ENCODE data around the gene BMP8B. TPM values are rescaled to one million over a fixed set of nuclear protein-coding genes. Genes with fewer than 3 reads are reported as not detected.
A peak's percentile ranks its signal among the peaks of the same experiment; 100 is the strongest.

The BMP8B gene
- total RNA-seq, 2 experiments from 2014 or later, result 0.21 to 0.28 TPM

GRCh38 chr1:39729030-39729429, 59.6 kb downstream of the BMP8B start:
- Mint-ChIP-seq H3K27ac (no peak overlapping the region), H3K27me3 (peaks cover 71% of the 10 kb centered on the region), H3K4me3 (no peak overlapping the region), H3K4me1 (peaks cover 8% of the 10 kb centered on the region), H3K9me3 (ENCODE audit: low read depth) (no peaks in the 10 kb centered on the region), H3K36me3 (ENCODE audit: low read depth) (no peaks in the 10 kb centered on the region)
- intact Hi-C loops (cut with DNase I, micrococcal nuclease), result loop anchor here in 1 of 2 experiments (10.0 kb wide), 1 partner anchor 624 kb away; no protein-coding TSS in a partner anchor
- DNase-seq (no peak), ATAC-seq (no peak)
- POLR2A ChIA-PET, result interaction anchor here (0.6 kb wide), 1 partner anchor 43 kb away, joined by 3 read pairs; no protein-coding TSS in a partner anchor
- CTCF ChIA-PET, result interaction anchor here (0.6 to 1.3 kb wide), 5 partner anchors 9 to 123 kb away, joined by 3 to 4 read pairs (median 4); no protein-coding TSS in a partner anchor

GRCh38 chr1:39727932-39728317, 60.7 kb downstream of the BMP8B start:
- Mint-ChIP-seq H3K9me3 (ENCODE audit: low read depth) (no peaks in the 10 kb centered on the region), H3K27ac (no peak overlapping the region), H3K4me3 (no peak overlapping the region), H3K4me1 (peaks cover 5% of the 10 kb centered on the region), H3K27me3 (peaks cover 66% of the 10 kb centered on the region), H3K36me3 (ENCODE audit: low read depth) (no peaks in the 10 kb centered on the region)
- intact Hi-C loops (cut with DNase I, micrococcal nuclease), result loop anchor here in 1 of 2 experiments (10.0 kb wide), 1 partner anchor 623 kb away; no protein-coding TSS in a partner anchor
- no peak for ATAC-seq
- CTCF ChIA-PET, result interaction anchor here (0.6 to 1.8 kb wide), 2 partner anchors 75 to 122 kb away, joined by 3 to 4 read pairs; no protein-coding TSS in a partner anchor
- DNase-seq, result no peak
- POLR2A ChIA-PET, result no interaction called here

DNA sequence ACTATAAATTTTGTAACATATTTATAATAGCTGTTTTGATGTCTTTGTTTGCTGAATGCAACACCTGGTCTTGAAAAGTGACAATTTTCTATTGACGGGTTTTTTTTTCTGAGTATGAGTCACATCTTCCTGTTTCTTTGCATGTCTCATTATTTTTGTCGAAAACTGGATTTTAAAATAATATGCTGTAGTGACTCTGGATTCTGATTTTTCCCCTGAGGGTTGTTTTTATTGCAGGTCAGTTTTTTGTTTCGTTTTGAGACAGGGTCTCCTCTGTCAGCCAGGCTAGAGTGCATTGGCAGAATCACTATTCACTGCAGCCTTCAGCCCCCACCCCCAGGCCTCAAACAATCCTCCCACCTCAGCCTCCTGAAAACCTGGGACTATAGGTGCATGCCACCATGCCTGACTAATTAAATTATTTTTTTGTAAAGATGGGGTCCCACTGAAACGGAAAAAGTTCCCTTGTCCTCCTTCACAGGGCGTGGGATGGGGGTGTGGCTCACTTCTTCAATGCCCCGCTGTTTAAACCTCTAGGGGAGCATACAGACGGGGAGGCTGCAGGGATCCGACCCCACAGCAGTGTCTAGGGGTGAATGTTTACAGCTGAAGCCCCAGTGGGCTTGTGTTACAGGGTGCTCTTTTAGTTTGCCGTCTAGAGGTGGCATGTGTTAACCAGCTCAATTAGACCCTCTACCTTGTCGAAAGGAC, 61.3 kb downstream of the BMP8B start:
- Mint-ChIP-seq H3K36me3 (ENCODE audit: low read depth) (no peaks in the 10 kb centered on the region), H3K27me3 (peaks cover 63% of the 10 kb centered on the region), H3K9me3 (ENCODE audit: low read depth) (no peaks in the 10 kb centered on the region), H3K4me3 (no peak overlapping the region), H3K4me1 (peaks cover 5% of the 10 kb centered on the region), H3K27ac (no peak overlapping the region)
- intact Hi-C loops (cut with DNase I, micrococcal nuclease), result loop anchor here in 1 of 2 experiments (10.0 kb wide), 1 partner anchor 623 kb away; no protein-coding TSS in a partner anchor
- ChIA-PET CTCF (interaction anchor here (0.6 to 1.8 kb wide), 2 partner anchors 121 to 177 kb away, joined by 4 read pairs; no protein-coding TSS in a partner anchor), POLR2A (interaction anchor here (0.6 kb wide), 1 partner anchor 302 kb away, joined by 5 read pairs; no protein-coding TSS in a partner anchor)
- ATAC-seq (peak; percentile 16), DNase-seq (no peak)

- peaks cover 66% of the 10 kb centered on the region for H3K27me3 Mint-ChIP-seq
- no peaks in the 10 kb centered on the region for H3K9me3 Mint-ChIP-seq (ENCODE audit: low read depth)
- H3K4me3 Mint-ChIP-seq, result no peak overlapping the region
- ATAC-seq (no peak), DNase-seq (no peak)
- H3K4me1 Mint-ChIP-seq, result peaks cover 5% of the 10 kb centered on the region
- H3K36me3 Mint-ChIP-seq (ENCODE audit: low read depth), result no peaks in the 10 kb centered on the region
- intact Hi-C loops (cut with DNase I, micrococcal nuclease), result loop anchor here in 1 of 2 experiments (10.0 kb wide), 1 partner anchor 622 kb away; no protein-coding TSS in a partner anchor
- H3K27ac Mint-ChIP-seq, result no peak overlapping the region
- ChIA-PET POLR2A (interaction anchor here (0.6 kb wide), 1 partner anchor 302 kb away, joined by 5 read pairs; no protein-coding TSS in a partner anchor), CTCF (interaction anchor here (0.7 to 1.8 kb wide), 3 partner anchors 14 to 120 kb away, joined by 3 to 4 read pairs (median 3); no protein-coding TSS in a partner anchor)
Observed at GRCh38 chr1:39726600-39726999, 62.1 kb downstream of the BMP8B start.

DNA sequence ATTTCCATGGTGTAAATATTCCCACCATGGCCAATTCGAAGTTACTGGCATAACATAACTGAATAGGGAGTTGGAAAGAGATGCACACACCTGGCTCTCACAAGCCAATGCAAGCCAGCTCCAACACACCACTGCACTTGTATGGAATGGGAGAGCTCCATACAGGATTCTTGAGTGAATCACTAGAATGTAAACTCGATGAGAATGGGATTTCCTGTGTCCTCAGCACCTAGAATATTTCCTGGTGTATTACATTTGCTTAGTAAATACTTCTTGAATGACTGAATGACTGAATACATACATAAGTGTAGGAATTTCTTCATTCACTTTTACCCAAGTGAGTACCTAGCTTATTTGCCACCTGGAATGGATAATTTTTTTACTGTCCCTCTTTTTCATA, 66.2 kb downstream of the BMP8B start:
- ChIA-PET POLR2A (no interaction called here), CTCF (interaction anchor here (0.7 to 1.2 kb wide), 5 partner anchors 11 to 78 kb away, joined by 3 to 4 read pairs (median 3); no protein-coding TSS in a partner anchor)
- no peak overlapping the region for H3K4me3 Mint-ChIP-seq
- H3K4me1 Mint-ChIP-seq, result peaks cover 3% of the 10 kb centered on the region
- no peak for DNase-seq
- ATAC-seq, result no peak
- H3K27ac Mint-ChIP-seq, result no peak overlapping the region
- H3K36me3 Mint-ChIP-seq (ENCODE audit: low read depth), result no peaks in the 10 kb centered on the region
- no peaks in the 10 kb centered on the region for H3K9me3 Mint-ChIP-seq (ENCODE audit: low read depth)
- H3K27me3 Mint-ChIP-seq, result peaks cover 39% of the 10 kb centered on the region
- intact Hi-C loops (cut with DNase I, micrococcal nuclease), result loop anchor here (5.0 to 10.0 kb wide), 2 partner anchors 55 to 618 kb away; no protein-coding TSS in a partner anchor

DNA sequence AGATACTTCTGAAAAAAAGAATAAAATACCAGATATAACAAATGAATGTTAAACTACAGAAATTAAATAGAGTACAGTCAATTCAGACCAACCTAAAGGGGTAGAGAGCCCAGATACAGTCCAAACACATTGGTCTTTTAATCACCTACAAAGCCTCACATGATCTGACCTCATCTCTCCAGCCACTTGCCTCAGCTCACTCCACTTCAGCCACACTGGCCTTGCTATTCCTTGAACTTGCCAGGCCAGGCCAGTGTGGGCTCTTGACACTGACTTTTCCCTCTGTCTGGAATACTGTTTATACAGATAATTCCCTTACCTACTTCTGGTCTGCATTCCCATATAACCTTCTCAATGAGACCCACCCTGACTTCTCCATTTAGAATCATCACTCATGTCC, 67.0 kb downstream of the BMP8B start:
- ChIA-PET POLR2A (no interaction called here), CTCF (interaction anchor here (0.7 to 0.9 kb wide), 2 partner anchors 10 to 47 kb away, joined by 3 read pairs; no protein-coding TSS in a partner anchor)
- Mint-ChIP-seq H3K36me3 (ENCODE audit: low read depth) (no peaks in the 10 kb centered on the region), H3K27ac (no peak overlapping the region), H3K9me3 (ENCODE audit: low read depth) (no peaks in the 10 kb centered on the region), H3K4me1 (no peaks in the 10 kb centered on the region), H3K4me3 (no peak overlapping the region), H3K27me3 (peaks cover 42% of the 10 kb centered on the region)
- DNase-seq (no peak), ATAC-seq (no peak)
- intact Hi-C loops (cut with DNase I, micrococcal nuclease), result loop anchor here (2.0 to 10.0 kb wide), 3 partner anchors 54 to 617 kb away; no protein-coding TSS in a partner anchor

DNA sequence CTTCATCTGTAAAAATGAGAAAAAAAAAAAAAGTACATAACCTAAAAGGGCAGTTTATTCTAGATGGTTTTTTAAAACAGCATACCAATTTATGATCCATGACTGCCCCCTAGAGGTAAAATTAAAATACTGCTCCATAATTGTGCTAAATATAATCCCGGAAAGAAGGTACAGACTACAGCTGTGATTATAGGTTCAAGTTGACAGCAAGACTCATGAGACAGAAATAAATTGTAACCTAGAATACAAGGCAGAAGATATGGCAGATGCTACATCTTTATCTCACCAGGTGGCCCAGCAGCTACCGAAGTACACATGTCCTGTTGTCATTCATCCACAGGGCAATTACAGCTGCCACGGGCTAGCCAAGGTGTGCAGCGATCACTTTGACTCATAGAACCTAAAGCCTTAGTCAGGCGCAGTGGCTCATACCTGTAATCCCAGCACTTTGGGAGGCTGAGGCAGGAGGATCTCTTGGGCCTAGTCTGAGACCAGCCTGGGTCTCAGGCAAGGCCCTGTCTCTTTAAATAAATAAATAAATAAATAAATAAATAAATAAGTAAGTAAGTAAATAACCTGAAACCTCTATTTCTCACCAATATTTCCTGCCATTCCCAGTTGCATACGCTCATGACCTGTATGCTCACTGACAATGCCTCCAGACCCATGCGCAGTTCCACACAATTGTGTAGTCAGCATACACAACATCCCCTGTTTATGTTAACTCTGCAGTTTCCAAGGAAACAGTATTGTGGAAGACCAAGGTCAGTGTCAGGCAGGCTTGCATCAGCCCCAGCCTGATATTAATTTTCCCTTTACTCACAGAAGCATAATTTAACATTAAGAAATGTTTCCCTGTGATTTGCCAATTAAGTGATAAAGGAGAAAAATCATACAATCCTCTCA, 68.3 kb downstream of the BMP8B start:
- no peak overlapping the region for H3K27ac Mint-ChIP-seq
- CTCF ChIA-PET, result interaction anchor here (0.6 to 3.7 kb wide), 27 partner anchors 9 to 1377 kb away, joined by 3 to 29 read pairs (median 4); partner anchors contain the start of gene PPIE
- H3K36me3 Mint-ChIP-seq (ENCODE audit: low read depth), result no peaks in the 10 kb centered on the region
- no peaks in the 10 kb centered on the region for H3K9me3 Mint-ChIP-seq (ENCODE audit: low read depth)
- ATAC-seq (peak; percentile 73), DNase-seq (no peak)
- peaks cover 38% of the 10 kb centered on the region for H3K27me3 Mint-ChIP-seq
- no peaks in the 10 kb centered on the region for H3K4me1 Mint-ChIP-seq
- H3K4me3 Mint-ChIP-seq, result no peak overlapping the region
- intact Hi-C loops (cut with DNase I, micrococcal nuclease), result loop anchor here (1.0 to 10.0 kb wide), 6 partner anchors 48 to 616 kb away; partner anchors contain the start of gene NT5C1A (in 1 of the 2)
- POLR2A ChIA-PET, result interaction anchor here (0.7 kb wide), 1 partner anchor 152 kb away, joined by 4 read pairs; no protein-coding TSS in a partner anchor

GRCh38 chr1:39717809-39718208, 70.9 kb downstream of the BMP8B start:
- CTCF ChIA-PET, result interaction anchor here (0.6 to 3.7 kb wide), 5 partner anchors 9 to 112 kb away, joined by 3 to 29 read pairs (median 5); no protein-coding TSS in a partner anchor
- H3K27me3 Mint-ChIP-seq, result peaks cover 36% of the 10 kb centered on the region
- H3K4me3 Mint-ChIP-seq, result no peak overlapping the region
- ATAC-seq, result no peak
- POLR2A ChIA-PET, result no interaction called here
- H3K9me3 Mint-ChIP-seq (ENCODE audit: low read depth), result no peaks in the 10 kb centered on the region
- no peaks in the 10 kb centered on the region for H3K36me3 Mint-ChIP-seq (ENCODE audit: low read depth)
- DNase-seq, result no peak
- intact Hi-C loops (cut with DNase I, micrococcal nuclease), result no loop called here
- no peaks in the 10 kb centered on the region for H3K4me1 Mint-ChIP-seq
- no peak overlapping the region for H3K27ac Mint-ChIP-seq

DNA sequence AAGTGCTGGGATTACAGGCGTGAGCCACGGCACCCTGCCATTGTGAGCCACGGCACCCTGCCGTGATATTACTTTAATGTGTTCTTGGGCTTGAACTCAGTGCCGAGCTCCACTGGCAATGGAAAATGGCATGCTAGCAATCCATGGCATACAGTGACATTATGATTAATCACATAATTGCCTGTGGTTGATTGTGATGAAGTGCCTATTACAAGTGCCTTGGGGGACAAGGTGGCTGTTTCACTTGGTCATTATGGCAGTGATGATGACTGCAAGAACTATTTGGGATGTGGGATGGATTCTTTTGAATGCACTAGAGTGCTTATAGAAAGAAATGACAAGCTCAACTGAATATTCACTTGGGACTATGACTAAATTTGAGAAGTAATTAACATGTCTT, 75.1 kb downstream of the BMP8B start:
- Mint-ChIP-seq H3K27me3 (peaks cover 43% of the 10 kb centered on the region), H3K4me3 (no peak overlapping the region), H3K27ac (no peak overlapping the region), H3K9me3 (ENCODE audit: low read depth) (no peaks in the 10 kb centered on the region), H3K4me1 (no peaks in the 10 kb centered on the region), H3K36me3 (ENCODE audit: low read depth) (no peaks in the 10 kb centered on the region)
- DNase-seq (no peak), ATAC-seq (no peak)
- ChIA-PET CTCF (interaction anchor here (1.0 to 2.8 kb wide), 9 partner anchors 16 to 108 kb away, joined by 3 to 18 read pairs (median 4); no protein-coding TSS in a partner anchor), POLR2A (no interaction called here)
- intact Hi-C loops (cut with DNase I, micrococcal nuclease), result no loop called here

DNA sequence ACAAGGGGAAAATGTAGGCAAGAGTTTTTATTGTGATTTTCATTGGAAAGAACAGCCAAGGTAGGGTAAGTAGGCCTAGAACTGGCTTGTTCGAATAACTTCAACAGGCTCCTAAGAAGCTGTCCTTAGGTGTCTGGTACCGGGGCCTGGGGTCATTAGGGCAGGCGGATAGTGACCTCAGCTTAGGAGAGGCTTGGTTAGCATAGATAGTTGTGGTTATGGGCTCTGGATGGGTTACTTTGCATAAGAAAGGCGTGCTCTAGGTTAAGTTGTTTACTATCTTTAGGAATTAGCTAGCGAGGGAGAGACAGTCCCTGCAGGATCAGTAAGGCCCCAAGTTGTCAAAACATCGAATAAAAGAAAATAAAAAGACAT, 76.7 kb downstream of the BMP8B start:
- CTCF ChIA-PET, result interaction anchor here (0.7 to 2.0 kb wide), 8 partner anchors 8 to 127 kb away, joined by 3 to 5 read pairs (median 3); no protein-coding TSS in a partner anchor
- no peaks in the 10 kb centered on the region for H3K4me1 Mint-ChIP-seq
- no peak overlapping the region for H3K27ac Mint-ChIP-seq
- H3K27me3 Mint-ChIP-seq, result peaks cover 30% of the 10 kb centered on the region
- H3K4me3 Mint-ChIP-seq, result no peak overlapping the region
- no peak for DNase-seq
- ATAC-seq, result no peak
- H3K9me3 Mint-ChIP-seq (ENCODE audit: low read depth), result no peaks in the 10 kb centered on the region
- intact Hi-C loops (cut with DNase I, micrococcal nuclease), result no loop called here
- H3K36me3 Mint-ChIP-seq (ENCODE audit: low read depth), result no peaks in the 10 kb centered on the region
- POLR2A ChIA-PET, result no interaction called here

Measured in activated CD4-positive, alpha-beta T cell treated with anti-CD3 and anti-CD28 coated beads for 36 hours (primary cell).